HG02943 (cell line): ENCODE results near the gene PTPRD.

Experiments used
- ATAC-seq: cut with Tn5 transposase; IDR thresholded peaks from one replicate; pipeline ENCODE4 v1.9.1; 2021; ENCODE audit warnings: mild to moderate bottlenecking, low read depth, moderate library complexity; ENCODE audit not compliant: unreplicated experiment

The PTPRD gene

GRCh38 chr9:8539681-8540197 lies 2073.1 kb downstream of the PTPRD start:
- ATAC-seq = no peak

- no peak for ATAC-seq
Observed at GRCh38 chr9:8536845-8537244, 2076.0 kb downstream of the PTPRD start.

GRCh38 chr9:8534828-8535227 lies 2078.0 kb downstream of the PTPRD start:
- ATAC-seq = no peak

- ATAC-seq = no peak
Observed at GRCh38 chr9:8533681-8534080, 2079.1 kb downstream of the PTPRD start.

GRCh38 chr9:8531826-8532415 lies 2080.9 kb downstream of the PTPRD start:
- no peak for ATAC-seq

GRCh38 chr9:8521112-8521511 lies 2091.7 kb downstream of the PTPRD start:
- no peak for ATAC-seq

GRCh38 chr9:8515748-8516147 lies 2097.1 kb downstream of the PTPRD start:
- no peak for ATAC-seq

GRCh38 chr9:8514760-8515159 lies 2098.0 kb downstream of the PTPRD start:
- ATAC-seq = no peak

GRCh38 chr9:8508671-8509290 lies 2104.0 kb downstream of the PTPRD start:
- ATAC-seq = no peak

GRCh38 chr9:8494571-8494970 lies 2118.2 kb downstream of the PTPRD start:
- ATAC-seq = no peak

- ATAC-seq = no peak
Observed at GRCh38 chr9:8492679-8493078, 2120.1 kb downstream of the PTPRD start.

- no peak for ATAC-seq
Observed at GRCh38 chr9:8492024-8492423, 2120.8 kb downstream of the PTPRD start.

- no peak for ATAC-seq
Observed at GRCh38 chr9:8491563-8491962, 2121.2 kb downstream of the PTPRD start.

- no peak for ATAC-seq
Observed at GRCh38 chr9:8489835-8490234, 2123.0 kb downstream of the PTPRD start.

GRCh38 chr9:8486095-8486494 lies 2126.7 kb downstream of the PTPRD start:
- ATAC-seq = no peak

- no peak for ATAC-seq
Observed at GRCh38 chr9:8484597-8485191, 2128.1 kb downstream of the PTPRD start.

- ATAC-seq = no peak
Observed at GRCh38 chr9:8477450-8477849, 2135.4 kb downstream of the PTPRD start.

- ATAC-seq = no peak
Observed at GRCh38 chr9:8474937-8475336, 2137.9 kb downstream of the PTPRD start.

- no peak for ATAC-seq
Observed at GRCh38 chr9:8473244-8474020, 2139.4 kb downstream of the PTPRD start.

GRCh38 chr9:8468045-8468637 lies 2144.7 kb downstream of the PTPRD start:
- ATAC-seq = no peak

- ATAC-seq = no peak
Observed at GRCh38 chr9:8457816-8458215, 2155.0 kb downstream of the PTPRD start.
